ENCODE measurements around the gene PARN. TPM values are rescaled to one million over a fixed set of nuclear protein-coding genes. Genes with fewer than 3 reads are reported as not detected.
"Not testable (repeated sequence)": the region's sequence is repeated elsewhere in the genome, so short reads cannot be mapped to it uniquely, and the experiment has no call there.

Gene PARN
- total RNA-seq, 1 experiment from 2014 or later = 26.3 TPM

DNA sequence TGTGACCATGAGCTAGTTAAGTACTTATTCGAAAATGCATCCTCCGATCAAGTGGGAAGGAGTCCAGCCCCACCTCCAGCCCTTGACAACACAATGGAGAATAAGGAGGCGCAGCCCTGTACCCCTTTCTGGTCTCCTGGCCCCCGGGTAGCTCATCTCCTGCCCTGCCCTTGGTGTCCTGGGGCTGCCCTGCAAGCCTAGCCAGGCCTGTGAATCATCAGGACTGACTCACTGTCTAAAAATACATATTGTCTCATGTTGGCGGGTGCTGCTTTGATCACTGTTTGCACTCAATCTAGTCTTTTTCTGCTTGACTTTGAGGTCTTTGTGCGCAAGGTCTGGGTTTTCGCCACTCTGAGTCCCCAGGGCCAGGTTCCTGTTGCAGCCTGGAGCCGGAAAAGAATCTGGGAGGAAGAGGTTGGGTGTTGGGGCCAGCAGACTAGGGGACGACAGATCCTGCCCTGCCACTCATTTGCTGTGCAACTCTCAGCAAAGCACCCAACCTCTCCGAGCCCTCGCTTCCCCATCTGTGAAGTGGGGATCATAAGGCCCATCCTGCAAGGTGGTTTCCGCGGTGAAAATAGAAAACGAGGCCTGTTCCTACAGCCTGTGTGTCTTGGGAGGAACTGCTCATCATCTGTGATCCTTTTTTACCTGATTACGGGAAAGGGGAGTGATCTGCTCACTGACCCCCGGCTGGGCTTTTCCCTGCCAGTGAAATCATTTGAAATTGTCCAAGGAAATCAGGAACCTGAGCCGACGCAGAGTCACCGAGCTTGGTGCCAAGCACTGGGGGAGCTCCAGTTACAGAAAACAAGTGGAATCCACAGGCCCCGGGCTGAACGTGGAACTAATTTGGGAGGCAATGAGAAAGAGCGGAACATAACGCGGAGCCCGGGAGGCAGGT lies 230.4 kb downstream of the PARN start:
- H3K4me3 ChIP-seq = no peak overlapping the region
- no peaks in the 10 kb centered on the region for H3K27me3 ChIP-seq (replicated peaks)
- peak overlapping the region; percentile 64 for H3K27ac ChIP-seq
- H3K9me3 ChIP-seq (replicated peaks) = no peaks in the 10 kb centered on the region
- peak; percentile 82 to 85 for DNase-seq (ENCODE audit: low read depth in 1 of 2, low spot score in 2 of 2)
- H3K4me1 ChIP-seq (replicated peaks) = peaks cover 16% of the 10 kb centered on the region
- no peaks in the 10 kb centered on the region for H3K36me3 ChIP-seq

DNA sequence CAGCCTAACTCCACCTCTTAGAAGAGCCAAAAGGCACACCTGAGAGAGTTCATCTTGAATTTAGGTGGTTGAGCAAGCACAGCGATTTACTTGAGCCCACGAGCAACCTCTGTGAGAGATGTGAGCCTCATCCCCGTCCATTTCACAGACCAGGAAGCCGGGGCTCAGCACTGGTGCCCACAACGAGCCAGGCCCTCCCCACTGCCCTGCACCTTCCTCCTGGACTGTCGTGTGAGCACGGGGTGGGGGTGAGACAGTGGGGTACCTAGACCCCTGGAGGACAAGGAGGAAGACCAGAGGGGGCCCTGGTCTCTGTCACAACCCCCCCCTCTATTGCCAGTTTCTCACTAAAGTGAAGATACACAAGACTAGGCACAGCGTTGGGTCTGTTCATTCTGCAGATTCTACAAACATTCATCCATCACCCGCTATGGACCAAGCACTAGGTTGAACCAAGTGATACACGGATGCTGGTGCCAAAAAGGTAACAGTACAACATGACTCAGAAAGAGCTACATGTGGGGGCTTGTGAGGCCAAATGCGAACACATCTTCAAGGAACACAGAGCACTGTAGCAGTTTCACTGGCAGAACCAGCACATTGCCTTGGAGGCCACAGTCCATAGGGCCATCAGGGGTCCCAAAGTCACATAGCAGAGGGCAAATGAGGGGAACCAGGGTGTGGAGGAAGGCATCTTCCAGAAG lies 231.9 kb downstream of the PARN start:
- H3K4me1 ChIP-seq (replicated peaks) = peaks cover 16% of the 10 kb centered on the region

GRCh38 chr16:14395710-14396304 lies 234.3 kb downstream of the PARN start:
- not testable (repeated sequence) for H3K27me3 ChIP-seq (replicated peaks); DNase-seq (ENCODE audit: low read depth in 1 of 2, low spot score in 2 of 2); H3K27ac ChIP-seq; H3K9me3 ChIP-seq (replicated peaks); H3K36me3 ChIP-seq; H3K4me3 ChIP-seq
- peaks cover 16% of the 10 kb centered on the region for H3K4me1 ChIP-seq (replicated peaks)

More for the DNA sequence above, 231.9 kb downstream of the PARN start:
- Histone ChIP-seq H3K36me3 (no peaks in the 10 kb centered on the region), H3K27ac (no peak overlapping the region), H3K4me3 (no peak overlapping the region), H3K9me3 (replicated peaks) (no peaks in the 10 kb centered on the region), H3K27me3 (replicated peaks) (no peaks in the 10 kb centered on the region)
- no peak for DNase-seq (ENCODE audit: low read depth in 1 of 2, low spot score in 2 of 2)

DNA sequence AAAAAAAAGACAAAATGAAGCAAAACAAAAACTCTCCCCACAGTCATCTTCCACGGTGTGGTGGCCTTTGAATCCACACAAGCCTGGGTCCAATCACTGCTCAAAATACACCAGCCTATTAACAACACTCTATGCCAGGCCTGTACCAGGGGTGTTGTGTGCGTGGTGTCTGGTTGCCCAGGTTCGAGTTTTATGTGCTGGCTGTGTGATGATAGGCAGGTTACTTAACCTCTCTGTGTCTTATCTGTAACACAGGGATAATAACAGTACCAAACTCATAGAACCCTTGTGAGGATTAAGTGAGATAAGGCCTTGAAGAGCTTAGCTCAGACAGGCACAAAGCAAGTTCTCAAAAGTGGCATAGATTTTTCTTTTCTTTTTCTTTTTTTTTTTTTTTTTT lies 235.2 kb downstream of the PARN start:
- H3K36me3 ChIP-seq = no peaks in the 10 kb centered on the region
- H3K4me1 ChIP-seq (replicated peaks) = peaks cover 12% of the 10 kb centered on the region

GRCh38 chr16:14392960-14393359 lies 237.1 kb downstream of the PARN start:
- no peaks in the 10 kb centered on the region for H3K36me3 ChIP-seq
- no peak overlapping the region for H3K4me3 ChIP-seq
- no peaks in the 10 kb centered on the region for H3K9me3 ChIP-seq (replicated peaks)
- DNase-seq (ENCODE audit: low read depth in 1 of 2, low spot score in 2 of 2) = no peak
- H3K4me1 ChIP-seq (replicated peaks) = no peaks in the 10 kb centered on the region
- H3K27me3 ChIP-seq (replicated peaks) = no peaks in the 10 kb centered on the region
- H3K27ac ChIP-seq = no peak overlapping the region

More for the DNA sequence above, 235.2 kb downstream of the PARN start:
- no peak for DNase-seq (ENCODE audit: low read depth in 1 of 2, low spot score in 2 of 2)
- no peak overlapping the region for H3K4me3 ChIP-seq
- no peak overlapping the region for H3K27ac ChIP-seq
- no peaks in the 10 kb centered on the region for H3K27me3 ChIP-seq (replicated peaks)
- H3K9me3 ChIP-seq (replicated peaks) = no peaks in the 10 kb centered on the region

DNA sequence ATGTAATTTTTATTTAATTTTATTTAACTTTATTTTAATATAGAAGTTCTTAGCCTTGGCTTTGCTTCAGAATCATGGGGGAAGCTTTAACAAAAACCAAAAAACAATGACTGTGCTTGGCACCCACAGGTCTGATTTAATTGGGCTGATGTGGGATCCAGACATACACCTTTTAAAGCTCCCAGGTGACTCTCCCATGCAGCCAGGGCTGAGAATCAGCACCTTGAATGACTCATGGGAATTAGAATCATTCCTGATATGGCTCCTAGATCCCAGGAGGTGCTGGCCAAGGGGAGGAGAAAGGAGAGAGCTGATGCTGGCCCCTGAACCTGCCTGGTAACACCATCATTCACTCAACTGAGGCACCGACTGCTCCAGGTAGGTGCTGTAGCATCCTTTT lies 240.7 kb downstream of the PARN start:
- Histone ChIP-seq H3K27me3 (replicated peaks) (no peaks in the 10 kb centered on the region), H3K4me1 (replicated peaks) (no peaks in the 10 kb centered on the region), H3K9me3 (replicated peaks) (no peaks in the 10 kb centered on the region), H3K4me3 (no peak overlapping the region), H3K27ac (no peak overlapping the region), H3K36me3 (no peaks in the 10 kb centered on the region)
- no peak for DNase-seq (ENCODE audit: low read depth in 1 of 2, low spot score in 2 of 2)

DNA sequence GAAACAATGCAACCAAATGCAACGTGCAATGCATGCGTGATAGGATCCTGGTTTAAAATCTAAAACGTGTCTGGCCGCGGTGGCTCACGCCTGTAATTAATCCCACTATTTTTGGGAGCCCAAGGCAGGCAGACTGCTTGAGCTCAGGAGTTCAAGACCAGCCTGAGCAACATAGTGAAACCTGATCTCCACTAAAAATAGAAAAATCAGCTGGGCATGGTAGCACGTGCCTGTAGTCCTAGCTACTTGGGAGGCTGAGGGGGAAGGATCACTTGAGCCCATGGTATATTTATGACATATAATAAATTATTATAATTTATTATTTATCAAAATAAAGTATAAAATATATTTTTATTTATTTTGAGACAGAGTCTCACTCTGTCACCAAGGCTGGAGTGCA lies 241.8 kb downstream of the PARN start:
- H3K27me3 ChIP-seq (replicated peaks) = no peaks in the 10 kb centered on the region
- DNase-seq (ENCODE audit: low read depth in 1 of 2, low spot score in 2 of 2) = no peak
- H3K9me3 ChIP-seq (replicated peaks) = no peaks in the 10 kb centered on the region
- no peaks in the 10 kb centered on the region for H3K4me1 ChIP-seq (replicated peaks)
- H3K4me3 ChIP-seq = no peak overlapping the region
- no peak overlapping the region for H3K27ac ChIP-seq
- no peaks in the 10 kb centered on the region for H3K36me3 ChIP-seq

DNA sequence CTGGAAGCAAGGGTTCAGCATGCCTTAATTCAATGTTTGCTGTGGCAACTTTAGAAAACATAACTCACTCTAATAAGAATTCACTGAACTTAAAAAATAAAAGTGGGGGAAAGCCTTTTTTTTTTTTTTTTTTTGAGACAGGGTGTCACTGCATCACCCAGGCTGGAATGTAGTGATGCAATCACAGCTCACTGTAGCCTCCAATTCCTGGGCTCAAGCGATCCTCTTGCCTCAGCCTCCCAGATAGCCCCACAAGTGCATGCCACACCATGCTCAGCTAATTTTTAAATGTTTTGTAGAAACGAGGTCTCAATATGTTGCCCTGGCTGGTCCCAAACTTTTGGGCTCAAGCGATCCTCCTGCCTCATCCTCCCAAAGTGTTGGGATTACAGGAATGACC lies 243.9 kb downstream of the PARN start:
- H3K27me3 ChIP-seq (replicated peaks) = no peaks in the 10 kb centered on the region
- no peak for DNase-seq (ENCODE audit: low read depth in 1 of 2, low spot score in 2 of 2)
- H3K4me1 ChIP-seq (replicated peaks) = no peaks in the 10 kb centered on the region
- H3K27ac ChIP-seq = no peak overlapping the region
- no peak overlapping the region for H3K4me3 ChIP-seq
- no peaks in the 10 kb centered on the region for H3K9me3 ChIP-seq (replicated peaks)
- no peaks in the 10 kb centered on the region for H3K36me3 ChIP-seq

Other genes with a start within 250 kb of the PARN start
- gene BFAR, start 2.7 kb upstream of the PARN start, total RNA-seq (2014; rRNA removed; shearing (Covaris generic)) = 61.7 and 83.0 TPM in 2 replicates
- gene PLA2G10, start 64.0 kb upstream of the PARN start, total RNA-seq (2014; rRNA removed; shearing (Covaris generic)) = not detected in 2 replicates
- gene NPIPA3, start 73.2 kb upstream of the PARN start, total RNA-seq (2014; rRNA removed; shearing (Covaris generic)) = 0.13 TPM in 1 of 2 replicates, not detected in the other
- 0.13 TPM in 1 of 2 replicates, not detected in the other for gene NPIPA2, start 112.3 kb upstream of the PARN start, total RNA-seq (2014; rRNA removed; shearing (Covaris generic))
- 143 and 191 TPM in 2 replicates for gene NOMO1, start 203.5 kb upstream of the PARN start, total RNA-seq (2014; rRNA removed; shearing (Covaris generic))

Measured in SJSA1 (cell line).